Aorta (tissue), 5 donors: ENCODE measurements around the gene ANKRD44. TPM values are rescaled to one million over a fixed set of nuclear protein-coding genes. Genes with fewer than 3 reads are reported as not detected.

Experiments
- ATAC-seq: fragments of 200-7000 bp; cut with Tn5 transposase; one replicate; pipeline ENCODE4 v1.9.1; 2022; ENCODE audit warnings: moderate library complexity; ENCODE audit not compliant: low FRiP score
- DNase-seq, 2 donors: peaks; one replicate each; pipeline ENCODE4 v3.0.0-alpha.2; 2020
- H3K27ac ChIP-seq, 2 donors: one replicate each; pipeline ENCODE4 v1.5.1; 2013; ENCODE audit warnings: low read length in 2 of 2, mild to moderate bottlenecking in 2 of 2, moderate library complexity in 2 of 2, control low read depth in 1 of 2, inconsistent platforms in 1 of 2, low read depth in 1 of 2
- H3K27me3 ChIP-seq, 2 donors: one replicate each; pipeline ENCODE4 v1.6.1; 2013; ENCODE audit warnings: control low read depth in 1 of 2, low read length in 1 of 2, mild to moderate bottlenecking in 1 of 2, moderate library complexity in 1 of 2; ENCODE audit not compliant: insufficient read depth in 2 of 2, control insufficient read depth in 1 of 2
- H3K36me3 ChIP-seq, 2 donors: one replicate each; pipeline ENCODE4 v1.6.1; 2013; ENCODE audit warnings: control low read depth in 1 of 2, low read length in 1 of 2, mild to moderate bottlenecking in 1 of 2; ENCODE audit not compliant: insufficient read depth in 2 of 2, control insufficient read depth in 1 of 2
- H3K4me1 ChIP-seq, 2 donors: one replicate each; pipeline ENCODE4 v1.6.1; 2013; ENCODE audit warnings: low read length in 2 of 2, control low read depth in 1 of 2, mild to moderate bottlenecking in 1 of 2, moderate library complexity in 1 of 2; ENCODE audit not compliant: insufficient read depth in 2 of 2, control insufficient read depth in 1 of 2
- H3K4me3 ChIP-seq, 2 donors: one replicate each; pipeline ENCODE4 v1.5.1; 2013; ENCODE audit warnings: low read length in 2 of 2, control low read depth in 1 of 2, mild to moderate bottlenecking in 1 of 2
- H3K9me3 ChIP-seq: one replicate; pipeline ENCODE4 v1.6.1; 2013; ENCODE audit warnings: mild to moderate bottlenecking, low read length; ENCODE audit not compliant: control insufficient read depth
- WGBS, 2 donors: extraction: QIAGEN DNeasy Blood & Tissue Kit; methylation state at CpG; one replicate each; pipeline ENCODE4 v1.1.7; 2013; 5-methylcytosine and 5-hydroxymethylcytosine counted together
- intact Hi-C, 2 donors: fragments of 100-400 bp; cut with DNase I; formaldehyde crosslinking; loops; one replicate each; pipeline versions ENCODE4 v1.14.2 to v1.15.0; 2022
- polyA plus RNA-seq, 2 donors: library from polyadenylated mRNA; stranded (reverse); fragments of 200-250 nt; gene quantifications; one replicate each; pipeline ENCODE4 v1.2.3, GENCODE V29; 2013
- total RNA-seq, 2 donors: library from RNA; stranded (reverse); fragmentation: NEBNext Ultra II Directional; extraction: Animal tissue kit (Norgen Biotek cat#: 25700); gene quantifications; one replicate each; pipeline ENCODE4 v1.2.1, GENCODE V29; 2021
- donor health status: healthy with polysubstance abuse.
- donor health status: Bipolar disorder and iron deficiency.
- donor health status: DM: no; HTN: no; CAD: no.
- donor health status: DM: no; HTN: no; CAD: no.
- donor health status: DM: yes; HTN: yes; CAD: no.

ANKRD44 gene
- total and polyA plus RNA-seq, 4 donors: 4.5 to 62.6 (median 33.8) TPM

GRCh38 chr2:197057959-197058358 lies 252.6 kb downstream of the ANKRD44 start:
- ATAC-seq: no peak

GRCh38 chr2:197055045-197055444 lies 255.5 kb downstream of the ANKRD44 start:
- no peak for ATAC-seq
- H3K4me1 ChIP-seq: no peaks in the 10 kb centered on the region
- no peak for DNase-seq
- intact Hi-C loops: no loop called here
- H3K27me3 ChIP-seq: no peaks in the 10 kb centered on the region
- peaks cover 3 to 7% of the 10 kb centered on the region in 2 donors for H3K36me3 ChIP-seq
- no peak overlapping the region for H3K4me3 ChIP-seq
- H3K27ac ChIP-seq: no peak overlapping the region
- no peaks in the 10 kb centered on the region for H3K9me3 ChIP-seq

More at GRCh38 chr2:197057959-197058358, 252.6 kb downstream of the ANKRD44 start:
- H3K4me1 ChIP-seq: no peaks in the 10 kb centered on the region
- H3K36me3 ChIP-seq: peaks cover 5 to 7% of the 10 kb centered on the region in 2 donors
- no peak overlapping the region for H3K4me3 ChIP-seq
- no peak for DNase-seq
- no peak overlapping the region for H3K27ac ChIP-seq
- H3K27me3 ChIP-seq: no peaks in the 10 kb centered on the region
- intact Hi-C loops: no loop called here
- WGBS, 2 donors: 76 to 80% methylated on average over 2 of the region's 2 CpGs
- no peaks in the 10 kb centered on the region for H3K9me3 ChIP-seq

GRCh38 chr2:197054437-197054836 lies 256.1 kb downstream of the ANKRD44 start:
- Histone ChIP-seq H3K27me3 (no peaks in the 10 kb centered on the region), H3K27ac (no peak overlapping the region), H3K9me3 (no peaks in the 10 kb centered on the region), H3K36me3 (peaks cover 3 to 5% of the 10 kb centered on the region in 2 donors), H3K4me1 (no peaks in the 10 kb centered on the region), H3K4me3 (no peak overlapping the region)
- ATAC-seq: no peak
- intact Hi-C loops: no loop called here
- 42 to 60% methylated on average over 1 of the region's 1 CpG for WGBS, 2 donors
- DNase-seq: no peak

GRCh38 chr2:197052356-197052755 lies 258.2 kb downstream of the ANKRD44 start:
- ATAC-seq (no peak), DNase-seq (no peak)
- no peaks in the 10 kb centered on the region for H3K9me3 ChIP-seq
- WGBS, 2 donors: 82 to 86% methylated on average over 4 of the region's 4 CpGs
- no peaks in the 10 kb centered on the region for H3K4me1 ChIP-seq
- intact Hi-C loops: no loop called here
- no peak overlapping the region for H3K27ac ChIP-seq
- H3K4me3 ChIP-seq: no peak overlapping the region
- peaks cover 3% of the 10 kb centered on the region in 2 donors for H3K36me3 ChIP-seq
- H3K27me3 ChIP-seq: no peaks in the 10 kb centered on the region

- Histone ChIP-seq H3K4me3 (no peak overlapping the region), H3K27ac (no peak overlapping the region), H3K9me3 (no peaks in the 10 kb centered on the region), H3K36me3 (peaks cover 0 to 4% of the 10 kb centered on the region in 2 donors), H3K4me1 (no peaks in the 10 kb centered on the region), H3K27me3 (no peaks in the 10 kb centered on the region)
- no peak for DNase-seq
- no peak for ATAC-seq
- intact Hi-C loops: no loop called here
Measured at GRCh38 chr2:197045115-197045514, 265.5 kb downstream of the ANKRD44 start.

GRCh38 chr2:197042739-197043196 lies 267.8 kb downstream of the ANKRD44 start:
- WGBS, 2 donors: 92 to 94% methylated on average over 5 of the region's 5 CpGs
- H3K27ac ChIP-seq: no peak overlapping the region
- H3K9me3 ChIP-seq: no peaks in the 10 kb centered on the region
- ATAC-seq (no peak), DNase-seq (no peak)
- H3K4me1 ChIP-seq: no peaks in the 10 kb centered on the region
- intact Hi-C loops: no loop called here
- H3K4me3 ChIP-seq: no peak overlapping the region
- peaks cover 0 to 4% of the 10 kb centered on the region in 2 donors for H3K36me3 ChIP-seq
- H3K27me3 ChIP-seq: no peaks in the 10 kb centered on the region

GRCh38 chr2:197037863-197038398 lies 272.6 kb downstream of the ANKRD44 start:
- DNase-seq: no peak
- Histone ChIP-seq H3K4me3 (no peak overlapping the region), H3K27me3 (no peaks in the 10 kb centered on the region), H3K9me3 (no peaks in the 10 kb centered on the region), H3K4me1 (peaks cover 1 to 2% of the 10 kb centered on the region in 2 donors), H3K36me3 (peaks cover 0 to 4% of the 10 kb centered on the region in 2 donors), H3K27ac (no peak overlapping the region)
- no peak for ATAC-seq
- WGBS, 2 donors: 97% methylated on average over 2 of the region's 2 CpGs
- intact Hi-C loops: no loop called here

GRCh38 chr2:197035002-197035401 lies 275.6 kb downstream of the ANKRD44 start:
- Histone ChIP-seq H3K4me3 (no peak overlapping the region), H3K27me3 (no peaks in the 10 kb centered on the region), H3K36me3 (no peaks in the 10 kb centered on the region), H3K4me1 (peaks cover 1 to 2% of the 10 kb centered on the region in 2 donors), H3K27ac (no peak overlapping the region), H3K9me3 (no peaks in the 10 kb centered on the region)
- WGBS, 2 donors: 3 to 5% methylated on average over 1 of the region's 1 CpG
- no peak for DNase-seq
- ATAC-seq: no peak
- intact Hi-C loops: no loop called here

GRCh38 chr2:197034292-197034691 lies 276.3 kb downstream of the ANKRD44 start:
- H3K9me3 ChIP-seq: no peaks in the 10 kb centered on the region
- WGBS, 2 donors: 24 to 33% methylated on average over 5 of the region's 5 CpGs
- no peak for ATAC-seq
- H3K4me3 ChIP-seq: no peak overlapping the region
- H3K27me3 ChIP-seq: no peaks in the 10 kb centered on the region
- intact Hi-C loops: no loop called here
- H3K36me3 ChIP-seq: peaks cover 0 to 2% of the 10 kb centered on the region in 2 donors
- H3K4me1 ChIP-seq: peaks cover 1 to 2% of the 10 kb centered on the region in 2 donors
- no peak for DNase-seq
- no peak overlapping the region for H3K27ac ChIP-seq
